ENCODE results near the gene PRKCA.

GRCh38 chr17:66605541-66605940 is 303.1 kb downstream of the PRKCA start:
- no peak for TF ChIP-seq CTCF (IDR thresholded peaks at IDR 0.05)
- no peak for TF ChIP-seq MLX (CRISPR knock-in tag; IDR thresholded peaks at IDR 0.05)

Measured in WTC11 (cell line).